ENCODE results near the gene RMRP.

DNA sequence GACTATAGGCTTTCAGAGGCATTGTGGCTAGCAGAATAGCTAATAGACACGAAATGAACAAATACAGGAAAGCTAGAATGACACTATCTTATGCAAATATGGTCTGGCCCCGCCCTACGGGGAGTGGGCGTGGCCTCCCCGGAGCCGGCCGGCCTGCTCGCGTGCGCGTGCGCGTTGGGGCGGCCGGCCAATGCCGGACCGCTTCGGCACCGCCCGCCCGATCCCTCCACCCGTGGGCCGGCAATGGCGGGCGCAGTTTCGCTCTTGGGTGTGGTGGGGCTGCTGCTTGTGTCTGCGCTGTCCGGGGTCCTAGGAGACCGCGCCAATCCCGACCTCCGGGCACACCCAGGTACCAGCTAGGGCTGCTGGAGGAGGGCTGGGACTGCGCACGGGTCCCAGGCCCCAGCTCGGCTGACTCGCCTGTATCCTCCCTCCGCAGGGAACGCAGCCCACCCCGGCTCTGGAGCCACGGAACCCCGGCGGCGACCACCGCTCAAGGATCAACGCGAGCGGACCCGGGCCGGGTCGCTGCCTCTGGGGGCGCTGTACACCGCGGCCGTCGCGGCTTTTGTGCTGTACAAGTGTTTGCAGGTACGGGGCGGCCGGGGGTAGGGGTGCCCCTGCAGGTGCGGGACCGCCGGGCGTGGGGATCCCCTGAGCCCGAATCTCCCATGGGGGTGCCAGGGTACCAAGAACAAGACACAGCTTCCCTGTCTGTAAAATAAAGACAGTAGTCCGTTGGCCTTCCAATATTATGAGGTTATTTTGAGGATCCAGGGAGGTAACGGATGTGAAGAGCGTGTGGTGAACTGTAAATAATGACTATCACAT, 533 bp upstream of the RMRP start, which contains the start of gene CCDC107:
- peak in 2 of 3 experiments; percentile 31 to 63 for TF ChIP-seq CTCF (IDR thresholded peaks at IDR 0.05)
- peak; percentile 83 to 96 for TF ChIP-seq POLR2A (IDR thresholded peaks at IDR 0.05)
- peak in 1 of 2 donors; percentile 64 for TF ChIP-seq POLR2AphosphoS5 (IDR thresholded peaks at IDR 0.05; ENCODE audit: insufficient read depth in 1 of 2, low read depth in 1 of 2)

Data from vagina (tissue), 2 donors.